Adrenal gland (tissue), 5 donors: ENCODE results near the gene ORAI3.

ENCODE experiments used
- POLR2A ChIP-seq, 2 donors: fragments of 450-650 bp; IDR thresholded peaks; one replicate each; pipeline ENCODE4 v1.6.1; 2017; ENCODE audit warnings: antibody characterized with exemption in 2 of 2, mild to moderate bottlenecking in 2 of 2, moderate library complexity in 1 of 2
- TF ChIP-seq, protein P1 (sequence below), 6 experiments: fragments of 450-650 bp in 4 of 6; fragments of 200-600 bp in 2 of 6; sonication (generic) in 1 of 6; IDR thresholded peaks; 1 replicate in 5 of 6; 2 replicates in 1 of 6; pipeline versions ENCODE4 v1.5.1 to v1.8.0; 2016 to 2021; ENCODE audit warnings: antibody characterized with exemption in 6 of 6, mild to moderate bottlenecking in 2 of 6, moderate library complexity in 1 of 6
- donor health status: DM: no; HTN: no; CAD: no.

DNA sequence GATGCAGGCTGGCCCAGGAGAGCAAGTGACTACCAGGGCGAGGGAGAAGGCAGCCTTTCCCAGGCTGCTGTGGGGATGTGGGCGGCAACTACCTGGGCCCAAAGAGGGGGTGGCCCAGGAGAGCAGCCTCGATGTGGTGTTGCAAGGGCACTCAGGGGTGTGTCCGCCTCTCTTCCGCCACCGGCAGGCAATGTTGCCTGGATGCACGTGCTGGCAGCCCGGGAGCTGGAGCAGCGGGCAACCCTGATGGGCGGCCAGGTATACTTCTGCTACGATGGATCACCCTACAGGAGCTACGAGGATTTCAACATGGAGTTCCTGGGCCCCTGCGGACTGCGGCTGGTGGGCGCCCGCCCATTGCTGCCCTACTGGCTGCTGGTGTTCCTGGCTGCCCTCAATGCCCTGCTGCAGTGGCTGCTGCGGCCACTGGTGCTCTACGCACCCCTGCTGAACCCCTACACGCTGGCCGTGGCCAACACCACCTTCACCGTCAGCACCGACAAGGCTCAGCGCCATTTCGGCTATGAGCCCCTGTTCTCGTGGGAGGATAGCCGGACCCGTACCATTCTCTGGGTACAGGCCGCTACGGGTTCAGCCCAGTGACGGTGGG is 38.8 kb downstream of the ORAI3 start:
- TF ChIP-seq, protein P1, sequence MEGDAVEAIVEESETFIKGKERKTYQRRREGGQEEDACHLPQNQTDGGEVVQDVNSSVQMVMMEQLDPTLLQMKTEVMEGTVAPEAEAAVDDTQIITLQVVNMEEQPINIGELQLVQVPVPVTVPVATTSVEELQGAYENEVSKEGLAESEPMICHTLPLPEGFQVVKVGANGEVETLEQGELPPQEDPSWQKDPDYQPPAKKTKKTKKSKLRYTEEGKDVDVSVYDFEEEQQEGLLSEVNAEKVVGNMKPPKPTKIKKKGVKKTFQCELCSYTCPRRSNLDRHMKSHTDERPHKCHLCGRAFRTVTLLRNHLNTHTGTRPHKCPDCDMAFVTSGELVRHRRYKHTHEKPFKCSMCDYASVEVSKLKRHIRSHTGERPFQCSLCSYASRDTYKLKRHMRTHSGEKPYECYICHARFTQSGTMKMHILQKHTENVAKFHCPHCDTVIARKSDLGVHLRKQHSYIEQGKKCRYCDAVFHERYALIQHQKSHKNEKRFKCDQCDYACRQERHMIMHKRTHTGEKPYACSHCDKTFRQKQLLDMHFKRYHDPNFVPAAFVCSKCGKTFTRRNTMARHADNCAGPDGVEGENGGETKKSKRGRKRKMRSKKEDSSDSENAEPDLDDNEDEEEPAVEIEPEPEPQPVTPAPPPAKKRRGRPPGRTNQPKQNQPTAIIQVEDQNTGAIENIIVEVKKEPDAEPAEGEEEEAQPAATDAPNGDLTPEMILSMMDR (IDR thresholded peaks at IDR 0.05), result no peak
- no peak for TF ChIP-seq POLR2A (IDR thresholded peaks at IDR 0.05)
